ENCODE measurements around the gene TEX264.
A peak's percentile ranks its signal among the peaks of the same experiment; 100 is the strongest.

Gene TEX264

DNA sequence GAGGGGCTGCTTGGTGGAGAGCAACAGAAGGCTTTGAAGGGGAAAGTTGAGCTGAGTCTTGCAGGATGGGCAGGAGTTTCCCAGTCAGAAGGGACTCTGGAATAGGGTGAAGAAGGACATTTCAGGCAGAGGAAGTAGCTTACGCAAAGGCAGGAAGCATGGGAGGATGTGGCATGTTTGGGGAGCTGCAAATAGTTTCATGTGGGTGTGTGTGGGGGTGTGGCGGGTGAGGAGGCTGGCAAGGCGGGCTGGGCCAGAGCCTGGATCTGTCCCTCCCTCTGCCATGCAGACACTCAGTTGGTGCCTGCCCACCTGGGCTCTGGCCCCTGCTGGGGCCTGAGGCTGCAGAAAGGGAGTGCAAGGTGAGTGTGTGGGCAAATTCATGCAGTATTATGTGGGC lies 10.4 kb downstream of the TEX264 start:
- no peaks in the 10 kb centered on the region for H3K27me3 Mint-ChIP-seq (ENCODE audit: low read depth, poor library complexity)
- H3K27ac Mint-ChIP-seq = peak overlapping the region; percentile 34
- TF ChIP-seq, protein P1, sequence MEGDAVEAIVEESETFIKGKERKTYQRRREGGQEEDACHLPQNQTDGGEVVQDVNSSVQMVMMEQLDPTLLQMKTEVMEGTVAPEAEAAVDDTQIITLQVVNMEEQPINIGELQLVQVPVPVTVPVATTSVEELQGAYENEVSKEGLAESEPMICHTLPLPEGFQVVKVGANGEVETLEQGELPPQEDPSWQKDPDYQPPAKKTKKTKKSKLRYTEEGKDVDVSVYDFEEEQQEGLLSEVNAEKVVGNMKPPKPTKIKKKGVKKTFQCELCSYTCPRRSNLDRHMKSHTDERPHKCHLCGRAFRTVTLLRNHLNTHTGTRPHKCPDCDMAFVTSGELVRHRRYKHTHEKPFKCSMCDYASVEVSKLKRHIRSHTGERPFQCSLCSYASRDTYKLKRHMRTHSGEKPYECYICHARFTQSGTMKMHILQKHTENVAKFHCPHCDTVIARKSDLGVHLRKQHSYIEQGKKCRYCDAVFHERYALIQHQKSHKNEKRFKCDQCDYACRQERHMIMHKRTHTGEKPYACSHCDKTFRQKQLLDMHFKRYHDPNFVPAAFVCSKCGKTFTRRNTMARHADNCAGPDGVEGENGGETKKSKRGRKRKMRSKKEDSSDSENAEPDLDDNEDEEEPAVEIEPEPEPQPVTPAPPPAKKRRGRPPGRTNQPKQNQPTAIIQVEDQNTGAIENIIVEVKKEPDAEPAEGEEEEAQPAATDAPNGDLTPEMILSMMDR (IDR thresholded peaks at IDR 0.05) = no peak
- H3K4me1 Mint-ChIP-seq = peaks cover 22% of the 10 kb centered on the region
- no peaks in the 10 kb centered on the region for H3K9me3 Mint-ChIP-seq
- no peak overlapping the region for H3K4me3 Mint-ChIP-seq
- DNase-seq = no peak
- no peaks in the 10 kb centered on the region for H3K36me3 Mint-ChIP-seq (ENCODE audit: low read depth)

DNA sequence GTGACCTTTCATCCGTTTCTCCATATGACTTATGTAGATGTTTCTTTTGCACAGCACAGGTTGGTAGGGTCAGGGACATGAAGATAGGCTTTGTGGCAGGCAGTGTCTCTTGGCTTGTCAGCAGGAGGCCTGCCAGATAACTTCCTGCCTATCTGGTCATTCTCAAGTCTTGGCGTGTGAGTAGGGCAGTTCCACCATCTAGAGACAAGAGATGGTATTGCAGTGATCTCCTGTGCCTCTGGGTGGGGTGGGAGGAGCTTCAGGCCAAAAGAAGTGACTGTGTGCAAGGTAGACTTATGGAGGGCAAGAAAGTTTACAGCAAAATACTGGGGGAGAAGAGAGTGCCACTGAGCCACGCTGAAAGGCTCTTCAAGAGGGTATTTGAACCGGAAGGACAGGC lies 11.0 kb downstream of the TEX264 start:
- DNase-seq = peak; percentile 60
- no peaks in the 10 kb centered on the region for H3K36me3 Mint-ChIP-seq (ENCODE audit: low read depth)
- H3K4me1 Mint-ChIP-seq = peaks cover 27% of the 10 kb centered on the region
- no peaks in the 10 kb centered on the region for H3K9me3 Mint-ChIP-seq
- no peaks in the 10 kb centered on the region for H3K27me3 Mint-ChIP-seq (ENCODE audit: low read depth, poor library complexity)
- H3K4me3 Mint-ChIP-seq = no peak overlapping the region
- H3K27ac Mint-ChIP-seq = no peak overlapping the region
- TF ChIP-seq, protein P1 (IDR thresholded peaks at IDR 0.05) = peak; percentile 76

DNA sequence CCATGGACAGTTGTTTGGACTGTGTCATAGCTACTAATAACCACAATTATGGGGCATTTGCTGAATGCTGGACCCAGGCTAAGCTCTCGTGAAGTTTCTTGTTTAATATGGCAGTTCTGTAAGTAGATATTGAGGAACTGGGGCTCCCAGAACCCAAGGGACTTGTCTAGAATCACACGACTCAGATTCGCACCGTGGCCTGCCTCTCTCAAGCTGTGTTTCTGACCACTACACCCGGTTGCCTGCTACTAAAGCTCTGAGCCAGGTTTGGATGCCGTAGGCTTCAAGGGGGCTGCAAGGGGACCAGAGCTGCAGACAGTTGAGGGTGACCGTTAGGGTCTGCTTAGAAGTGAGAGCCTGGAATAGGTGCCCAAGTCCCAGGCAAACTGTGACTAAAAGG lies 11.5 kb downstream of the TEX264 start:
- TF ChIP-seq, protein P1 (IDR thresholded peaks at IDR 0.05) = no peak
- no peak for DNase-seq
- H3K4me1 Mint-ChIP-seq = peaks cover 27% of the 10 kb centered on the region
- no peak overlapping the region for H3K4me3 Mint-ChIP-seq
- peak overlapping the region; percentile 92 for H3K27ac Mint-ChIP-seq
- no peaks in the 10 kb centered on the region for H3K9me3 Mint-ChIP-seq
- H3K36me3 Mint-ChIP-seq (ENCODE audit: low read depth) = no peaks in the 10 kb centered on the region
- H3K27me3 Mint-ChIP-seq (ENCODE audit: low read depth, poor library complexity) = no peaks in the 10 kb centered on the region

DNA sequence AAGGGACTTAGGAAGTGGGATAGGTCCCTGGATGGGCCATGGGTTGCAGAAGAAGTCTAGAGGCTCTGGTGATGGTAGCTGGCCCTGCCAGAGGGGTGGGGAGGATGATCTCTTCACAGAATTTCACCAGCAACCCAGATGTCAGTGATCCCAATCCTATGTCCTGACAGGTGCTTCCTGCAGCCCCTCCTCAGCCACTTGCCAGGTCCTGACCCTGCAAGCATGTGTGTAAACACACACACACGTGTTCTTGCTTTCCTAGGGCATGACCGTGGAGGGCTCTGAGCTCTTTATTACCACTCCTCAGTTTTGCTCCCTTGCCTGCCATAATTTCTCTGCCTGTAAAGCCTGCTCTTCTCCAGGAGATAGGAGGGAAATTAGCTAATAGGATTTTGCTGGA lies 12.5 kb downstream of the TEX264 start:
- Mint-ChIP-seq H3K4me1 (peaks cover 27% of the 10 kb centered on the region), H3K27ac (no peak overlapping the region), H3K9me3 (no peaks in the 10 kb centered on the region), H3K27me3 (ENCODE audit: low read depth, poor library complexity) (no peaks in the 10 kb centered on the region), H3K4me3 (no peak overlapping the region), H3K36me3 (ENCODE audit: low read depth) (peaks cover 3% of the 10 kb centered on the region)
- DNase-seq = no peak
- TF ChIP-seq, protein P1 (IDR thresholded peaks at IDR 0.05) = no peak

DNA sequence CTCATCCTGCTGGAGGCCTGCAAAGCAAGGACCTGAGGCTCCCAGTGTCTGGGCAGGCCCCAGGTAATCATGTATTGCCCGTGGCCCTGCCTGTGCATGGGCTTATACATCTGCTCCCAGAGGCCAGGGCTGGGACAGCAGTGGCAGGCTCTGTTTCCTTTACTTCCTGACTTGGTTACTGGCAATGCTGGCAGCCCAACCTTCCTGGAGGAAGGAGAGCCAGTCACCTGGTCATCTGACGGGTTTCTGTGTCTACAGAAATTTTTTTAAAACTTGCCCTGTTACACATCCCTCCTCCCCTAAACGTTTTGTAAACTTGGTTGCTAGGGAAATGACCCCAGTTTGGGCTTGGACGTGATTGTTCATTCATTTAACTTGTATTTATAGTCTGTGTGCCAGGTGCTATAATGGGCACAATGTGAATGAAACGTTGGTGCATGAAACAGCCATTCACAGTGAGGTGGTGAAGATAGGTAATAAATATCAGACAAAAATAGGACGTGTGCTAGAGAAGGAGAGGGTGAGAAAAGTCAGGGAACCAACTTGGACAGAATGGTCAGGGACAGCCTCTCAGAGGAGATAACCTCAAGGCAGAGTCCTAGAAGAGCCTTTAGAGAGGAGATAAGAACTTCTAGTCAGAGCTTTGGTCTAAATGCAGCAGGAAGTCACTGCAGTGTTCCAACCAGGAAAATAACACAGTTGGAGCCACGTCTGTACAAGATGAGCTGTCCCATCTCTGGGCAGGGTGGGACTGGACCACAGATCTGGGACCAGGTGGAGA lies 14.1 kb downstream of the TEX264 start:
- peaks cover 27% of the 10 kb centered on the region for H3K4me1 Mint-ChIP-seq
- TF ChIP-seq, protein P1 (IDR thresholded peaks at IDR 0.05) = no peak
- peaks cover 4% of the 10 kb centered on the region for H3K36me3 Mint-ChIP-seq (ENCODE audit: low read depth)
- no peak overlapping the region for H3K4me3 Mint-ChIP-seq
- DNase-seq = no peak
- H3K9me3 Mint-ChIP-seq = no peaks in the 10 kb centered on the region
- H3K27me3 Mint-ChIP-seq (ENCODE audit: low read depth, poor library complexity) = peaks cover 2% of the 10 kb centered on the region
- H3K27ac Mint-ChIP-seq = no peak overlapping the region

DNA sequence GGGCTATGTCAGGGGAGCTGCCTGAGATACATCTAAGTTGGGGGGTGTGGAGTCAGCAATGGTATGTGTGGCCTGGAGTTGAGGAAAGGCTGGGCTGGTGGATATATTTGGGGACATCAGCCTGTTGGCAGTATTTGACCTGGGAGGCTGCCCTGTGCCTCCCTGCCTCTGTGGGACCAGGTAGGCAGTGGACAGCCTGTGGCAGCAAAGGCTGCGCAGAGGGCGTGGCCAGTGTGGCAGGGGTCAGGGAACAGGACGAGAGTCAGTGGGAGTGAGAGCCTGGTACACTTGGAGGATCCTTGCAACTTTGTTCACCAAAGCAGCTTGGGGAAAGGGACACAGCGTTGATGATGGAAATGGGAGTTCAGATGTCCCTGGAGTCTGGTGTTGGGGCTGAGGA lies 15.0 kb downstream of the TEX264 start:
- DNase-seq = no peak
- H3K4me3 Mint-ChIP-seq = no peak overlapping the region
- TF ChIP-seq, protein P1 (IDR thresholded peaks at IDR 0.05) = no peak
- peak overlapping the region; percentile 93 for H3K27ac Mint-ChIP-seq
- H3K4me1 Mint-ChIP-seq = peaks cover 27% of the 10 kb centered on the region
- peaks cover 4% of the 10 kb centered on the region for H3K36me3 Mint-ChIP-seq (ENCODE audit: low read depth)
- H3K9me3 Mint-ChIP-seq = no peaks in the 10 kb centered on the region
- H3K27me3 Mint-ChIP-seq (ENCODE audit: low read depth, poor library complexity) = peaks cover 2% of the 10 kb centered on the region
